ENCODE data around the gene WNT9A.
"Not testable (repeated sequence)": the region's sequence is repeated elsewhere in the genome, so short reads cannot be mapped to it uniquely, and the experiment has no call there.

WNT9A gene

DNA sequence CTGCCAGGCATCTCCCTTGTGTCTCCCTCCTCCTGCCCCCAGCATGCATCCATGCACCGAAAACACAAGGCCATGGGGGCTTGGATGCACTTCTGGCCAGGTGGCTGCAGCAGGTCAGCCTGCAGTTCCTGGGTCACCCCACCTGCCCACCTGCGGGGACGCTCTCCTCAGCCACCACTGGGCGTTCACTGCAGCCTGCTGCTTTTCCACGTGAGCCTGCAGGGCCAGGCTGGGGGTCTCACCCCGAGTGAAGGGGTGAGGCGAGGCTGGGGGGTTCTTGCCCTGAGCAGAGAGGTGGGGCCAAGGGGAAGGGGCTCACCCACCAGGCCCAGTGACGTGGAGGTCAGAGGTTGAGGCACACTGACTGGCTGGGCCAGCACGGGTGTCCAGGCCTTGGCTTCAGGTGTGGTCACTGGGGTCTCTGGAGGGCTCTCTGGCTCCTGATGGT is 64.6 kb downstream of the WNT9A start:
- DNase-seq (ENCODE audit: low read depth in 2 of 2): no peak
- TF ChIP-seq, protein P1, sequence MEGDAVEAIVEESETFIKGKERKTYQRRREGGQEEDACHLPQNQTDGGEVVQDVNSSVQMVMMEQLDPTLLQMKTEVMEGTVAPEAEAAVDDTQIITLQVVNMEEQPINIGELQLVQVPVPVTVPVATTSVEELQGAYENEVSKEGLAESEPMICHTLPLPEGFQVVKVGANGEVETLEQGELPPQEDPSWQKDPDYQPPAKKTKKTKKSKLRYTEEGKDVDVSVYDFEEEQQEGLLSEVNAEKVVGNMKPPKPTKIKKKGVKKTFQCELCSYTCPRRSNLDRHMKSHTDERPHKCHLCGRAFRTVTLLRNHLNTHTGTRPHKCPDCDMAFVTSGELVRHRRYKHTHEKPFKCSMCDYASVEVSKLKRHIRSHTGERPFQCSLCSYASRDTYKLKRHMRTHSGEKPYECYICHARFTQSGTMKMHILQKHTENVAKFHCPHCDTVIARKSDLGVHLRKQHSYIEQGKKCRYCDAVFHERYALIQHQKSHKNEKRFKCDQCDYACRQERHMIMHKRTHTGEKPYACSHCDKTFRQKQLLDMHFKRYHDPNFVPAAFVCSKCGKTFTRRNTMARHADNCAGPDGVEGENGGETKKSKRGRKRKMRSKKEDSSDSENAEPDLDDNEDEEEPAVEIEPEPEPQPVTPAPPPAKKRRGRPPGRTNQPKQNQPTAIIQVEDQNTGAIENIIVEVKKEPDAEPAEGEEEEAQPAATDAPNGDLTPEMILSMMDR (IDR thresholded peaks at IDR 0.05; ENCODE audit: low read depth, low read length): no peak

DNA sequence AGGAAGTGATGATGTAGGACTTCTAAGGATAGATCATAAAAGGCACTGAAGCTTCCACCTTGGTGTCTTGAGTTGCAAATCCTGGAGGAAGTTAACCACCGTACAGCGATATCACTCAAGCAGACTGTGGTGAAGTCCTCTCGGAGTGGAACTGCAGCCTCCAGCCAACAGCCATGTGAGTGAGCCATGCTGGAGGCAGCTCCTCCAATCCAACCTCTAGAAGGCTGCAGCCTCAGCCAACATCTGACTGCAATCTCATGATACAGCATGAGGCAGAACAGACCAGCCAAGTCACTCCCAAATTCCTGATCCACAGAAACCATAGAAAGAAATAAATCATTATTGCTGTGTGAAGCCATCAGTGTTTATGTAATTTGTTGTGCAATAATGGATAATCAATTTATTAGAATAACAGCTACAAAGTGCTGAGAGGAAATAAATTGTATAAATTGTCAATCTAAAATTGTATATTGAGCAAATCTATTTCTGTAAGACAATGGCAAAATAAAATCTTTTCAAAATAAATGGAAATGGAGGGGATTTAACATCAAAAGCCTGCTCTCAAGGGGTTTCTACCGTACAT is 67.3 kb downstream of the WNT9A start:
- no peak overlapping the region for H3K4me3 ChIP-seq (replicated peaks in 1 of 2; ENCODE audit: low read depth in 2 of 2, low read length in 2 of 2)
- TF ChIP-seq, protein P1 (IDR thresholded peaks at IDR 0.05; ENCODE audit: low read depth, low read length): no peak
- no peak for DNase-seq (ENCODE audit: low read depth in 2 of 2)

More for the DNA sequence above, 64.6 kb downstream of the WNT9A start:
- H3K4me3 ChIP-seq (replicated peaks in 1 of 2; ENCODE audit: low read depth in 2 of 2, low read length in 2 of 2): no peak overlapping the region

DNA sequence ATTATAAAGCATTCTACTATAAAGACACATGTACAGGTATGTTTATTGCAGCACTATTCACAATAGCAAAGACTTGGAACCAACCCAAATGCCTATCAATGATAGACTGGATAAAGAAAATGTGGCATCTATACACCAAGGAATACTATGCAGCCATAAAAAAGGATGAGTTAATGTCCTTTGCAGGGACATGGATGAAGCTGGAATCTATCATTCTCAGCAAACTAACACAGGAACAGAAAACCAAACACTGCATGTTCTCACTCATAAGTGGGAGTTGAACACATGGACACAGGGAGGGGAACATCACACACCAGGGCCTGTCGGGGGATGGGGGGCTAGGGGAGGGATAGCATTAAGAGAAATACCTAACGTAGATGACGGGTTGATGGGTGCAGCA is 69.9 kb downstream of the WNT9A start:
- not testable (repeated sequence) for H3K4me3 ChIP-seq (replicated peaks in 1 of 2; ENCODE audit: low read depth in 2 of 2, low read length in 2 of 2); DNase-seq (ENCODE audit: low read depth in 2 of 2)

DNA sequence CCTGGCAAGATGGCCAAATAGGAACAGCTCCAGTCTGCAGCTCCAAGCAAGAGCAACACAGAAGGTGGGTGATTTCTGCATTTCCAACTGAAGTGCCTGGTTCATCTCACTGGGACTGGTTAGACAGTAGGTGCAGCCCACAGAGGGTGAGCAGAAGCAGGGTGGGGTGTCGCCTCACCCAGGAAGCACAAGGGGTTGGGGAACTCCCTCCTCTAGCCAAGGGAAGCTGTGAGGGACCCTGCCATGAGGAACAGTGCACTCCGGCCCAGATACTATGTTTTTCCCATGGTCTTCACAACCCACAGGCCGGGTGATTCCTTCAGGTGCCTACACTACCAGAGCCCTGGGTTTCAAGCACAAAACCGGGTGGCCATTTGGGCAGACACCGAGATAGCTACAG is 75.8 kb downstream of the WNT9A start:
- not testable (repeated sequence) for DNase-seq (ENCODE audit: low read depth in 2 of 2)

DNA sequence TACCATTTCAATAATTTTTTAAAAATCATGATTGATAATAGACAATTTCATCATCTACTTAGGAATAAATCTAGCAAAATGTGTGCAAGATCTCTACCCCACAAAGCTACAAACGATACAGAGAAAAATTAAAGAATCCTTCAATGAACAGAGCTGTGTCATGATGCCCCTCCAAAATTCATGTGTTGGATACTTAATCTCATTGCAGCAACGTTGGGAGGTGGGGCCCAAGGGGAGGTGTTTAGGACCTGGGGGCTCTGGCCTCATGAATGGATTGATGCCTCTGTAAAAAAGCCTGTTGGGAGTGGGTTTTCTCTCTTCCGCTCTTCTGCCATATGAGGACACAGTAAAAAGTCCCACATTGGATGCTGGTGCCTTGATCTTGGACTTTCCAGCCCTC is 77.4 kb downstream of the WNT9A start:
- DNase-seq (ENCODE audit: low read depth in 2 of 2): no peak
- TF ChIP-seq, protein P1 (IDR thresholded peaks at IDR 0.05; ENCODE audit: low read depth, low read length): no peak
- no peak overlapping the region for H3K4me3 ChIP-seq (replicated peaks in 1 of 2; ENCODE audit: low read depth in 2 of 2, low read length in 2 of 2)

More for the DNA sequence above, 75.8 kb downstream of the WNT9A start:
- not testable (repeated sequence) for H3K4me3 ChIP-seq (replicated peaks in 1 of 2; ENCODE audit: low read depth in 2 of 2, low read length in 2 of 2)

DNA sequence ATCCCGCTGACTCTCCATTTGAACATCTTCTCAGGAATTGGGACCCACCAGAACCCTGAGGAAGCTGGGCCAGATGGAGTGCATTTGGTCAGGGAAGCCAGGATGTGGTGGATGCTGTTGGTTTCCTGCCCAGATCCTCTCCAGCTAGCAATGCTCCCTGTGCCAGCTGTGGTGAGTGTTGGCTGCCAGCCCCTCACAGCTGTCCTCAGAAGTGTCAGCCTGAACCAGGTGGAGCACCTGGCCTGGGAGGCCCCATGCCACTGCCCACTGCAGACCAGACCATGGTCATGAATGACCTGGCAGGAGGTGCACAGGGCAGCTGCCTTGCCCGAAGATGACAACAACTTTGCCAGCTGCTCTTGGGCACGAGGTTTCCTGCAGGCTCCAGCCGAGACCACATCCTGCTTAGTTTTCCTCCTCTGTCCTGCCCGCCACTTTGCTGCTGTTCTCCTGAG is 77.9 kb downstream of the WNT9A start:
- TF ChIP-seq, protein P1 (IDR thresholded peaks at IDR 0.05; ENCODE audit: low read depth, low read length): no peak
- DNase-seq (ENCODE audit: low read depth in 2 of 2): no peak
- H3K4me3 ChIP-seq (replicated peaks in 1 of 2; ENCODE audit: low read depth in 2 of 2, low read length in 2 of 2): no peak overlapping the region

DNA sequence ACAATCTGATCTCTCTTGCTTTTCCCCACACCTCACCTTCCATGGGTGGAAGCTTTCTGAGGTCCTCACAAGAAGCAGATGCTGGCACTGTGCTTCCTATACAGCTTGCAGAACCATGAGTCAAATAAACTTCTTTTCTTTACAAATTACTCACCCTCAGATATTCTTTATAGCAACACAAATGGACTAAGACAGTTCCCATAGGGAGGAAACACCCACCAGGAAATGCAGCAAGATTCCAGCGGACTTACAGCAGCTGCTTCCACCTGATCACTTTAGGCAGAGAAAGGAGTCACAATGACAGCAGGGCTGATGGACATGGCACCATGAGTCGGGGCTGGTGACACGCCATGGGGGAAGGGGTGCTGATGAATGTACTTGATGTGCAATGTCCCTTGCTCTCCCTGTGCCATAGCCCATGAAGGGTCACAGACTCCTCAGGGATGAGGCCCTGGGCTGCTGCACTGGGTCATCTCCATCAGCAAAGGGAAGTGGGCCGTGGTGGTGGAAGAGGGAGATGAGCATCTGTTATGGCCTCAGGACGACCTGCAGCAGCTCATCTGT is 78.4 kb downstream of the WNT9A start:
- no peak overlapping the region for H3K4me3 ChIP-seq (replicated peaks in 1 of 2; ENCODE audit: low read depth in 2 of 2, low read length in 2 of 2)

More for the DNA sequence above, 78.4 kb downstream of the WNT9A start:
- TF ChIP-seq, protein P1 (IDR thresholded peaks at IDR 0.05; ENCODE audit: low read depth, low read length): no peak
- peak in 1 of 2 donors; percentile 22 for DNase-seq (ENCODE audit: low read depth in 2 of 2)

Data from cardiac fibroblast (primary cell).